ENCODE measurements around the gene JCHAIN.

DNA sequence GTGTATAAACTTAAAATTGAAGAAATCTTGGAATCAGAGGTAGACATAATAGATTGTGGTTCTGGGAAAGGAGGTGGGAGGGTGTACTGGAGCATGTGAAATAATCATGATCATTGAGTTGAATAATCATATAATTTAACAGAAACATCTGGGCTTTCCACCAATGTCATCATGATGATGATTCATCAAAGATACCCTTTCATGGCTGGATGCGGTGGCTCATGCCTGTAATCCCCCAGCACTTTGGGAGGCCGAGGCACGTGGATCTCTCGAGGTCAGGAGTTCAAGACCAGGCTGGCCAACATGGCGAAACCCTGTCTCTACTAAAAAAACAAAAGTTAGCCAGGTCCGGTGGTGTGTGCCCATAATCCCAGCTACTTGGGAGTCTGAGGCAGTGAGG lies 48.8 kb upstream of the JCHAIN start:
- TF ChIP-seq, protein P1, sequence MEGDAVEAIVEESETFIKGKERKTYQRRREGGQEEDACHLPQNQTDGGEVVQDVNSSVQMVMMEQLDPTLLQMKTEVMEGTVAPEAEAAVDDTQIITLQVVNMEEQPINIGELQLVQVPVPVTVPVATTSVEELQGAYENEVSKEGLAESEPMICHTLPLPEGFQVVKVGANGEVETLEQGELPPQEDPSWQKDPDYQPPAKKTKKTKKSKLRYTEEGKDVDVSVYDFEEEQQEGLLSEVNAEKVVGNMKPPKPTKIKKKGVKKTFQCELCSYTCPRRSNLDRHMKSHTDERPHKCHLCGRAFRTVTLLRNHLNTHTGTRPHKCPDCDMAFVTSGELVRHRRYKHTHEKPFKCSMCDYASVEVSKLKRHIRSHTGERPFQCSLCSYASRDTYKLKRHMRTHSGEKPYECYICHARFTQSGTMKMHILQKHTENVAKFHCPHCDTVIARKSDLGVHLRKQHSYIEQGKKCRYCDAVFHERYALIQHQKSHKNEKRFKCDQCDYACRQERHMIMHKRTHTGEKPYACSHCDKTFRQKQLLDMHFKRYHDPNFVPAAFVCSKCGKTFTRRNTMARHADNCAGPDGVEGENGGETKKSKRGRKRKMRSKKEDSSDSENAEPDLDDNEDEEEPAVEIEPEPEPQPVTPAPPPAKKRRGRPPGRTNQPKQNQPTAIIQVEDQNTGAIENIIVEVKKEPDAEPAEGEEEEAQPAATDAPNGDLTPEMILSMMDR (IDR thresholded peaks at IDR 0.05; ENCODE audit: low read length), result no peak
- TF ChIP-seq EZH2 (IDR thresholded peaks at IDR 0.05; ENCODE audit: borderline replicate concordance, low read length), result no peak

Measured in OCI-LY1 (cell line).